ENCODE data around the gene DUSP21. TPM values are rescaled to one million over a fixed set of nuclear protein-coding genes. Genes with fewer than 3 reads are reported as not detected.

The DUSP21 gene
- polyA plus RNA-seq, result not detected in 2 replicates

DNA sequence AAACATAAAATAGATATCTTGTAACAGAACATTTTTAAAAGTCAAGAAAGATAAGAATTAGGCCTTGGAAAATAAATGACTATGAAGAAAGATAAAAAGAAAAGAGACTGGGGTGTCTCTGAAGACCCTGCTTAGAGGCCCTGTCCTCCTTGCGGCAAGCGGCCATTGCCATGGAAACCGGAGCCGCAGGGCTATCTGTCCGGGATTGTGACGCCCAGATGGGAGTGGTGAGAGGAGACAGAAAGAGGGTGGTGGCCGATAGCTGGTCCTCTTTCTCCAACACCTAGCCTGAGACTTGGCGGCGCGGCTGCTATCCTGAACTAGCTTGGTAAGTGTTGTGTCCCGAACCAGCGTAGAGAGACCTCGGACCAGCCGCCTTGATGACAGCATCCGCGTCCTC, at the start of gene DUSP21:
DUSP21 (plus strand) TSS at position 269 of the 400 bp plus-strand sequence; CDS start at position 381, 112 bp downstream.

DNA sequence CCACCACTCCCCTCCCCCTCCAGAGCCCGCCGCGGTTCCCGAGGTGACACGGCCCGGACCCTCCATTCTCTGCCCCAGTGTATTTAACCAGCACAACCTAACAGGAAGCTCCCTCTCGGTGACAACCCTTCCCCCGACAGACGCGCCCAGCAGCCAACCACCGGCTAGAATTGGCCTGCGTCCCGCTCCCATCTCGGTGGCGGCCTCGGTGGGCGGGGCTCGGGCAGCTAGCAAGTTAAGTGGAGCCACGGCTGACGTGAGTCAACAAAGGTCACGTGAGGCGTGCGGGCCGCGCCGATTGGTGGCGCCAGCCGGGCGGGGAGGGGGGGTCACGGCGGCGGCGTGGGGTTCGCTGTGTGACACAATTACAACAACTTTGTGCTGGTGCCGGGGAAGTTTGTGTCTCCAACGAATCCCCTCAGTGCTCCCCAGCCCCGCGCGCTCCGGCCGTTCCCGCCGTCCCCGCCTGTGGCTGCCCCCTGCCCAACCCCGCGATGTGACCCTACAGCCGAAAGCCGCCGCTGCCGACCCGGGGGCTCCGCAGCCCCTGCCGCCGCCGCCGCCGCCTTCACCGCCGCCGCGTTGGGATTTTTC, 29.1 kb downstream of the DUSP21 start, which contains the start of gene KDM6A:
KDM6A (plus strand) TSS at position 368 of the 594 bp plus-strand sequence. CDS start 364 bp downstream, outside the sequence.

Other genes with a start within 250 kb of the DUSP21 start
- 3.9 and 5.5 TPM in 2 replicates for gene KDM6A, start 29.2 kb downstream of the DUSP21 start, polyA plus RNA-seq

Measured in Purkinje cell (primary cell).